Heart left ventricle (tissue), 13 donors: Measurements from ENCODE around the gene EHD4.

Source experiments
- POLR2A ChIP-seq, 2 donors: fragments of 450-650 bp; IDR thresholded peaks; one replicate each; pipeline ENCODE4 v1.6.1; 2017; ENCODE audit warnings: antibody characterized with exemption in 2 of 2, mild to moderate bottlenecking in 2 of 2, moderate library complexity in 2 of 2
- TF ChIP-seq, protein P1 (sequence below), 12 donors: fragments of 200-600 bp; sonication (generic) in 4 of 12; IDR thresholded peaks; one replicate each; pipeline versions ENCODE4 v1.5.0 to v1.8.0; 2018 to 2022; ENCODE audit warnings: antibody characterized with exemption in 12 of 12, mild to moderate bottlenecking in 5 of 12
- donor health status: ischemic (EF 13 %, LVEDD 7.1; RV severe dilation, severe dysfunction).
- donor health status: DM: no; HTN: yes; CAD: no.
- donor health status: DM: no; HTN: no; CAD: no.
- donor health status: ischemic (EF 25% LVEDD 6.9; RV normal size, moderate dysfunction).
- donor health status: ischemic (EF 25% LVEDD 5.7; RV mildly dilated, moderate dysfunction).
- donor health status: ischemic (EF 35%, LVEDD 5.7; RV mildly dilated, moderate dysfunction).
- donor health status: nonischemic (EF 11% LVEDD 7.7; RV severe dilation, severe dysfunction).
- donor health status: DM: yes; HTN: yes; CAD: no.
- donor health status: PGD.
- donor health status: ischemic (EF 29% LVEDD 5.4; RV normal size, mild dysfunction).
- donor health status: nonischemic (EF 23%, LVEDD 6.1; RV moderate dilation, normal function).

DNA sequence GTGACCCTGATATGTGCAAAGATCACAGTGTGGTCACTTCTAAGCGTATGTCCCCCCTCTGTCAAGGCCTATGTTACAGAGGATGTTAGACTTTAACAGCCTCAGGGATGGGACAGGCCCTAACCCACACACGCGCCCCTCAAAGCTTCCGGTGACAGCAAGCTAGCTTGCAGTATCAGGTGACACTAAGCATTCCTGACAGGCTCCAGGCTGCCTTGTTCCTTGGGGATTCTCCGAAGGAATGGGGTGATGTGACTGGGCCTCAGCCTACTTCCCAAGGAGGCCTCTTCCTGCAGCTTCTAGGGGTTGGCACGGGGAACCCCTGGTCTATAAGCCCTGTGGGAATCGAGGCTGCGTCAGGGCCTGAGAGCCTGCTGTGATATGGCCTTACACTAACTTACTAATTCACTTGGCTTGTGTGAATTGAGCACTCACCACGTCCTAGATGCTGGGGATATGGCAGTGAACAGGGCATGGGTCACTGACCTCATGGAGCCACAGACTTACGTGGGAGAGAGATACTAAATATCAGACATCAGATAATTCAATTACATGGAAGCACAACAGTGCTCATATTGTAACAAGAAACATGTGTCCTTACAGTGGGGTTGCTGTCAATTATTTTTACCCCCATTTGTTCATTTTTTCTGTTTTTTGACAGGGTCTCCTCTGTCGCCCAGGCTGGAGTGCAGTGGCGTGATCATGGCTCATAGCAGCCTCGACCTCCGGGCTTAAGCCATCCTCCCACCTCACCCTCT is 67.1 kb downstream of the EHD4 start:
- no peak for TF ChIP-seq POLR2A (IDR thresholded peaks at IDR 0.05)
- TF ChIP-seq, protein P1, sequence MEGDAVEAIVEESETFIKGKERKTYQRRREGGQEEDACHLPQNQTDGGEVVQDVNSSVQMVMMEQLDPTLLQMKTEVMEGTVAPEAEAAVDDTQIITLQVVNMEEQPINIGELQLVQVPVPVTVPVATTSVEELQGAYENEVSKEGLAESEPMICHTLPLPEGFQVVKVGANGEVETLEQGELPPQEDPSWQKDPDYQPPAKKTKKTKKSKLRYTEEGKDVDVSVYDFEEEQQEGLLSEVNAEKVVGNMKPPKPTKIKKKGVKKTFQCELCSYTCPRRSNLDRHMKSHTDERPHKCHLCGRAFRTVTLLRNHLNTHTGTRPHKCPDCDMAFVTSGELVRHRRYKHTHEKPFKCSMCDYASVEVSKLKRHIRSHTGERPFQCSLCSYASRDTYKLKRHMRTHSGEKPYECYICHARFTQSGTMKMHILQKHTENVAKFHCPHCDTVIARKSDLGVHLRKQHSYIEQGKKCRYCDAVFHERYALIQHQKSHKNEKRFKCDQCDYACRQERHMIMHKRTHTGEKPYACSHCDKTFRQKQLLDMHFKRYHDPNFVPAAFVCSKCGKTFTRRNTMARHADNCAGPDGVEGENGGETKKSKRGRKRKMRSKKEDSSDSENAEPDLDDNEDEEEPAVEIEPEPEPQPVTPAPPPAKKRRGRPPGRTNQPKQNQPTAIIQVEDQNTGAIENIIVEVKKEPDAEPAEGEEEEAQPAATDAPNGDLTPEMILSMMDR (IDR thresholded peaks at IDR 0.05) = no peak
